Mesendoderm (in vitro differentiated cells): ENCODE measurements around the gene WNT1. TPM values are rescaled to one million over a fixed set of nuclear protein-coding genes. Genes with fewer than 3 reads are reported as not detected.
A peak's percentile ranks its signal among the peaks of the same experiment; 100 is the strongest.

Experiments
- DNase-seq: peaks from one replicate; pipeline ENCODE4 v3.0.0; 2013
- H2AK5ac ChIP-seq: 2 replicates; pipeline ENCODE4 v1.6.1; 2013; ENCODE audit warnings: low read length, inconsistent platforms
- H2BK120ac ChIP-seq: 2 replicates; pipeline ENCODE4 v1.6.1; 2013; ENCODE audit warnings: low read depth, mild to moderate bottlenecking, low read length, moderate library complexity, mixed read lengths
- H2BK15ac ChIP-seq: replicated peaks from 2 replicates; pipeline ENCODE4 v1.6.1; 2013; ENCODE audit warnings: low read depth, mild to moderate bottlenecking, moderate library complexity
- H2BK5ac ChIP-seq: 2 replicates; pipeline ENCODE4 v1.6.1; 2013; ENCODE audit warnings: low read length, inconsistent platforms
- H3K18ac ChIP-seq: 2 replicates; pipeline ENCODE4 v1.6.1; 2013; ENCODE audit warnings: mild to moderate bottlenecking, low read length, mixed read lengths
- H3K23ac ChIP-seq: one replicate; pipeline ENCODE4 v1.6.1; 2013; ENCODE audit warnings: low read length
- H3K27ac ChIP-seq: 2 replicates; pipeline ENCODE4 v1.5.1; 2013; ENCODE audit warnings: low read depth, mild to moderate bottlenecking, inconsistent platforms, low read length, moderate library complexity
- H3K27me3 ChIP-seq: 2 replicates; pipeline ENCODE4 v1.6.1; 2013; ENCODE audit warnings: low read length, control low read depth, mild to moderate bottlenecking, inconsistent platforms; ENCODE audit not compliant: insufficient read depth, poor library complexity
- H3K36me3 ChIP-seq: 2 replicates; pipeline ENCODE4 v1.6.1; 2013; ENCODE audit warnings: low read length, inconsistent platforms; ENCODE audit not compliant: control insufficient read depth, insufficient read depth
- H3K4ac ChIP-seq: one replicate; pipeline ENCODE4 v1.6.1; 2013; ENCODE audit warnings: low read depth, mild to moderate bottlenecking, low read length, moderate library complexity
- H3K4me1 ChIP-seq: 2 replicates; pipeline ENCODE4 v1.6.1; 2013; ENCODE audit warnings: low read depth, low read length, inconsistent platforms; ENCODE audit not compliant: control insufficient read depth
- H3K4me2 ChIP-seq: 2 replicates; pipeline ENCODE4 v1.6.1; 2013; ENCODE audit warnings: low read length
- H3K4me3 ChIP-seq: 2 replicates; pipeline ENCODE4 v1.5.1; 2013; ENCODE audit warnings: mild to moderate bottlenecking, low read length
- H3K56ac ChIP-seq: one replicate; pipeline ENCODE4 v1.6.1; 2013; ENCODE audit warnings: low read length
- H3K79me1 ChIP-seq: 2 replicates; pipeline ENCODE4 v1.6.1; 2013; ENCODE audit warnings: low read length, inconsistent platforms
- H3K79me2 ChIP-seq: 2 replicates; pipeline ENCODE4 v1.6.1; 2013; ENCODE audit warnings: mild to moderate bottlenecking, low read length; ENCODE audit not compliant: control insufficient read depth, insufficient read depth
- H3K9ac ChIP-seq: 2 replicates; pipeline ENCODE4 v1.6.1; 2013; ENCODE audit warnings: low read length, inconsistent platforms
- H4K5ac ChIP-seq: one replicate; pipeline ENCODE4 v1.6.1; 2013; ENCODE audit warnings: low read length
- H4K8ac ChIP-seq: one replicate; pipeline ENCODE4 v1.6.1; 2013; ENCODE audit warnings: low read depth, mild to moderate bottlenecking, control low read depth, low read length, moderate library complexity
- WGBS: extraction: QIAGEN DNeasy Blood & Tissue Kit; methylation state at CpG from one replicate; pipeline ENCODE4 v1.1.7; 2013; ENCODE audit warnings: low lambda C conversion rate, missing lambda C conversion rate; ENCODE audit not compliant: insufficient coverage; ENCODE audit errors: extremely low coverage; 5-methylcytosine and 5-hydroxymethylcytosine counted together
- polyA plus RNA-seq, 2 experiments: library from polyadenylated mRNA; stranded (reverse); fragments of 200-250 nt; gene quantifications; one replicate each; pipeline ENCODE4 v1.2.3, GENCODE V29; 2013

Gene WNT1
- not detected for polyA plus RNA-seq (2013, experiment 1 of 2)
- polyA plus RNA-seq (2013, experiment 2 of 2) = not detected

- no peaks in the 10 kb centered on the region for H3K79me2 ChIP-seq
- no peak within 1 kb of the TSS for H3K27ac ChIP-seq
- H4K8ac ChIP-seq = no peak within 1 kb of the TSS
- H3K36me3 ChIP-seq = no peaks in the 10 kb centered on the region
- no peak within 1 kb of the TSS for H3K4ac ChIP-seq
- no CpG with 5 or more reads among the region's 45 CpGs for WGBS
- H2BK120ac ChIP-seq = no peak within 1 kb of the TSS
- H3K56ac ChIP-seq = peak within 1 kb of the TSS; percentile 64
- H3K27me3 ChIP-seq = peaks cover 77% of the 10 kb centered on the region
- no peak within 1 kb of the TSS for H4K5ac ChIP-seq
- no peak for DNase-seq
- no peak within 1 kb of the TSS for H2AK5ac ChIP-seq
- H2BK15ac ChIP-seq = no peak within 1 kb of the TSS
- no peak within 1 kb of the TSS for H2BK5ac ChIP-seq
- no peak within 1 kb of the TSS for H3K18ac ChIP-seq
- peak within 1 kb of the TSS; percentile 40 for H3K9ac ChIP-seq
- no peak within 1 kb of the TSS for H3K23ac ChIP-seq
- H3K79me1 ChIP-seq = no peaks in the 10 kb centered on the region
- no peak within 1 kb of the TSS for H3K4me3 ChIP-seq
- H3K4me2 ChIP-seq = peak within 1 kb of the TSS; percentile 40
- H3K4me1 ChIP-seq = no peaks in the 10 kb centered on the region
Measured at GRCh38 chr12:48978291-48978740, at the start of gene WNT1. WNT1 (plus strand) TSS chr12:48978322; CDS start chr12:48978651, 329 bp downstream.

GRCh38 chr12:48929551-48929950 lies 48.6 kb upstream of the WNT1 start:
- Histone ChIP-seq H3K79me2 (no peaks in the 10 kb centered on the region), H3K36me3 (peaks cover 15% of the 10 kb centered on the region), H3K79me1 (no peaks in the 10 kb centered on the region), H3K23ac (no peak overlapping the region), H3K27ac (no peak overlapping the region), H4K8ac (no peak overlapping the region), H2BK15ac (no peak overlapping the region), H2BK5ac (no peak overlapping the region), H3K9ac (no peak overlapping the region), H4K5ac (no peak overlapping the region), H3K4me3 (no peak overlapping the region), H3K4me2 (no peak overlapping the region), H3K4ac (no peak overlapping the region), H2AK5ac (no peak overlapping the region), H3K56ac (no peak overlapping the region), H2BK120ac (no peak overlapping the region), H3K18ac (no peak overlapping the region), H3K4me1 (no peaks in the 10 kb centered on the region), H3K27me3 (no peaks in the 10 kb centered on the region)
- WGBS = no CpG with 5 or more reads among the region's 1 CpG
- no peak for DNase-seq

- Histone ChIP-seq H4K5ac (no peak overlapping the region), H3K79me2 (no peaks in the 10 kb centered on the region), H3K4me1 (no peaks in the 10 kb centered on the region), H3K56ac (no peak overlapping the region), H3K4ac (no peak overlapping the region), H3K36me3 (peaks cover 17% of the 10 kb centered on the region), H3K18ac (no peak overlapping the region), H3K9ac (no peak overlapping the region), H3K79me1 (no peaks in the 10 kb centered on the region), H3K27me3 (no peaks in the 10 kb centered on the region), H2BK15ac (no peak overlapping the region), H2AK5ac (no peak overlapping the region), H4K8ac (no peak overlapping the region), H2BK5ac (no peak overlapping the region), H2BK120ac (no peak overlapping the region), H3K27ac (no peak overlapping the region), H3K4me2 (no peak overlapping the region), H3K23ac (no peak overlapping the region), H3K4me3 (no peak overlapping the region)
- no peak for DNase-seq
- 100% methylated on average over 1 of the region's 4 CpGs for WGBS
Measured at GRCh38 chr12:48930475-48930874, 47.6 kb upstream of the WNT1 start.

- WGBS = no CpG with 5 or more reads among the region's 2 CpGs
- H3K23ac ChIP-seq = no peak overlapping the region
- no peak overlapping the region for H3K4ac ChIP-seq
- H3K27ac ChIP-seq = no peak overlapping the region
- H3K9ac ChIP-seq = no peak overlapping the region
- H4K8ac ChIP-seq = no peak overlapping the region
- no peak overlapping the region for H2AK5ac ChIP-seq
- no peaks in the 10 kb centered on the region for H3K4me1 ChIP-seq
- H3K79me1 ChIP-seq = peaks cover 3% of the 10 kb centered on the region
- no peak overlapping the region for H2BK120ac ChIP-seq
- no peak overlapping the region for H2BK15ac ChIP-seq
- H3K4me2 ChIP-seq = no peak overlapping the region
- no peak overlapping the region for H4K5ac ChIP-seq
- H3K79me2 ChIP-seq = peaks cover 2% of the 10 kb centered on the region
- H3K18ac ChIP-seq = no peak overlapping the region
- H3K56ac ChIP-seq = no peak overlapping the region
- no peak for DNase-seq
- no peak overlapping the region for H3K4me3 ChIP-seq
- H3K27me3 ChIP-seq = no peaks in the 10 kb centered on the region
- H2BK5ac ChIP-seq = no peak overlapping the region
- peaks cover 23% of the 10 kb centered on the region for H3K36me3 ChIP-seq
Measured at GRCh38 chr12:48932878-48933277, 45.2 kb upstream of the WNT1 start.

- H3K79me1 ChIP-seq = peaks cover 3% of the 10 kb centered on the region
- H3K9ac ChIP-seq = no peak overlapping the region
- no CpG with 5 or more reads among the region's 9 CpGs for WGBS
- H3K23ac ChIP-seq = no peak overlapping the region
- peaks cover 25% of the 10 kb centered on the region for H3K36me3 ChIP-seq
- no peak overlapping the region for H3K4me3 ChIP-seq
- H2BK15ac ChIP-seq = no peak overlapping the region
- no peak overlapping the region for H3K56ac ChIP-seq
- no peaks in the 10 kb centered on the region for H3K27me3 ChIP-seq
- no peak overlapping the region for H2AK5ac ChIP-seq
- H3K79me2 ChIP-seq = peaks cover 2% of the 10 kb centered on the region
- no peak overlapping the region for H3K27ac ChIP-seq
- H4K8ac ChIP-seq = no peak overlapping the region
- no peak overlapping the region for H4K5ac ChIP-seq
- no peak overlapping the region for H3K18ac ChIP-seq
- no peak overlapping the region for H3K4ac ChIP-seq
- no peak overlapping the region for H3K4me2 ChIP-seq
- no peak for DNase-seq
- no peaks in the 10 kb centered on the region for H3K4me1 ChIP-seq
- no peak overlapping the region for H2BK120ac ChIP-seq
- no peak overlapping the region for H2BK5ac ChIP-seq
Measured at GRCh38 chr12:48933664-48934311, 44.3 kb upstream of the WNT1 start.

- peaks cover 24% of the 10 kb centered on the region for H3K36me3 ChIP-seq
Measured at GRCh38 chr12:48934312-48934706, 43.8 kb upstream of the WNT1 start.

More at GRCh38 chr12:48934312-48934706, 43.8 kb upstream of the WNT1 start:
- Histone ChIP-seq H2AK5ac (no peak overlapping the region), H4K5ac (no peak overlapping the region), H3K79me2 (peaks cover 2% of the 10 kb centered on the region), H3K4me1 (no peaks in the 10 kb centered on the region), H3K27me3 (no peaks in the 10 kb centered on the region), H2BK120ac (no peak overlapping the region), H3K56ac (no peak overlapping the region), H3K23ac (no peak overlapping the region), H2BK5ac (no peak overlapping the region), H3K18ac (no peak overlapping the region), H2BK15ac (no peak overlapping the region), H3K9ac (no peak overlapping the region), H3K27ac (no peak overlapping the region), H3K4me2 (no peak overlapping the region), H3K4ac (no peak overlapping the region), H3K79me1 (peaks cover 3% of the 10 kb centered on the region), H3K4me3 (no peak overlapping the region), H4K8ac (no peak overlapping the region)
- peak; percentile 34 for DNase-seq
- no CpG with 5 or more reads among the region's 1 CpG for WGBS
